Upper lobe of left lung (tissue), 4 donors: ENCODE measurements around the gene PRND.

Experiments used
- CTCF ChIP-seq, 6 experiments: fragments of 450-650 bp in 4 of 6; fragments of 200-600 bp in 2 of 6; sonication (generic) in 2 of 6; IDR thresholded peaks; one replicate each; pipeline ENCODE4 v1.5.1; 2016 to 2019; ENCODE audit warnings: antibody characterized with exemption in 6 of 6
- POLR2A ChIP-seq, 4 donors: fragments of 450-650 bp; IDR thresholded peaks; one replicate each; pipeline ENCODE4 v1.5.1; 2016 to 2017; ENCODE audit warnings: antibody characterized with exemption in 4 of 4, mild to moderate bottlenecking in 2 of 4

GRCh38 chr20:4767084-4767483 lies 45.4 kb downstream of the PRND start:
- TF ChIP-seq POLR2A (IDR thresholded peaks at IDR 0.05) (no peak), CTCF (IDR thresholded peaks at IDR 0.05) (no peak)
